GM18858 (cell line): ENCODE measurements around the gene ELMO1.

Experiments
- ATAC-seq: cut with Tn5 transposase; IDR thresholded peaks from one replicate; pipeline ENCODE4 v1.9.1; 2021; ENCODE audit not compliant: unreplicated experiment

Gene ELMO1

GRCh38 chr7:37108615-37109014 lies 340.0 kb downstream of the ELMO1 start:
- no peak for ATAC-seq

DNA sequence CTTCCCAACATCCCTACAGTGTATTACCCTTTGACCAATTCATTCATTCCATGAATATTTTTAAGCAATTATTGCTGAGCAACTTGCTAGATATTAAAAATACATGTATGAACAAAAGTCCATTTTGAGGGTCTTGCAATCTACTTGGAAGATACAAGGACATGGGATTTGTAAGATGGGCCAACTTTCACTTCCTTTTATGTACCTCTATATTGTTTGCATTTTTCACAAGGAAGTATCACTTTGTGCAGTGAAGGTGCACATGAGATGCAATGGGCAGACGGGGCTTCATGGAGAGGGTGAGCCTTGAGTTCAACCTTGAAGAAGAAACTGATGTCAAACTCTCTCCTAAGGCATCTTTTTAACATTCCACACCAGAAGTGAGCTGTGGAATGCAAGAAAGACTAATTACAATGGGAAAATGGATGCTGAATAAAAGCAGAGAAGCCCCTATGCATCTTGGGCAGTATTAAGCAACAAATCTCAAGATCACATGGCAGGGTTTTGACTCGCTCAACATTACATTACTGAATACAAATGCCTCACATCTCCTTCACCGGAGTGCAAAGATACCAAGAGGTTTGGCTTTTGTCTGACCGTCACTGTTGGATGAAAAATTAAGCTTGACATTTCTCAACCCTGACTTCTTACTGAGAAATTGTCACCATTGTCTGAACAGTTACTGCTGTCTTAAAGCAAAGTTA lies 341.5 kb downstream of the ELMO1 start:
- peak; percentile 45 for ATAC-seq

DNA sequence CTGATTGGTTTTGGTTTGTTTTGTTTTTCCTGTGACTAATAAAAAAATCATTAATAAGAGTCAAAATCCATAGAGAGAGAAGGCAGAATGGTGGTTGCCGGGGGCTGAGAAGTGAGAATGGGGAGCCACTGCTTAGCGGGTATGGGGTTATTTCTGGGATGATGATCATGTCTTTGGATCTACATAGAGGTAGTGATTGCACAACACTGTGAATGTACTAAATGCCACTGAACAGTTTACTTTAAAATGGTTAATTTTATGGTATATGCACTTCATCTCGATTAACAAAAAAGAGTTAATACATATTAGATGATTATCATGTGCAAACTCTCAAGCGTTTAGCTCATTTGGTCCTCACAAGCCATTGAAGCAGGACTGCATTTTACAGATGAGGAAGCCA lies 342.9 kb downstream of the ELMO1 start:
- ATAC-seq = no peak

- no peak for ATAC-seq
Observed at GRCh38 chr7:37104822-37105518, 343.7 kb downstream of the ELMO1 start.

- ATAC-seq = no peak
Observed at GRCh38 chr7:37102518-37103137, 346.0 kb downstream of the ELMO1 start.

- ATAC-seq = peak; percentile 51
Observed at GRCh38 chr7:37100735-37101331, 347.8 kb downstream of the ELMO1 start.

DNA sequence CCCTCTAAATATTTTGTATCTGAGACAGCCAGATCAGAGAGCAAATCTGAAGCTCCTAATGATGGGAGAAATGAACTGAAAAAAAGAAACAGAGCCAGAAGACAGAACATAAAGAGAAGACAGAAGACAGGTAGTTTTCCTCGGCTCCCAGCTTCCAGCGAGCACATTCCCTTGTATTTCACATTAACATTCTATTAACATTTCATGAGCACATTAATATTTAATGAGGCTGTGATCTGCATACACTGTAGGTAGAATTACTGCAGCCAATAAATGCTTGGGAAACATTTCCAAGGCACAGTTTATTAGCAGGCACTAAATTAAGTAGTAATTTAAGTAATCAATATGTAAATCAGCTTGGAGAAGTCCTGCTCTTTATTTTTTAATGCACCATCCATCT lies 349.9 kb downstream of the ELMO1 start:
- no peak for ATAC-seq

- no peak for ATAC-seq
Observed at GRCh38 chr7:37097983-37098382, 350.7 kb downstream of the ELMO1 start.

DNA sequence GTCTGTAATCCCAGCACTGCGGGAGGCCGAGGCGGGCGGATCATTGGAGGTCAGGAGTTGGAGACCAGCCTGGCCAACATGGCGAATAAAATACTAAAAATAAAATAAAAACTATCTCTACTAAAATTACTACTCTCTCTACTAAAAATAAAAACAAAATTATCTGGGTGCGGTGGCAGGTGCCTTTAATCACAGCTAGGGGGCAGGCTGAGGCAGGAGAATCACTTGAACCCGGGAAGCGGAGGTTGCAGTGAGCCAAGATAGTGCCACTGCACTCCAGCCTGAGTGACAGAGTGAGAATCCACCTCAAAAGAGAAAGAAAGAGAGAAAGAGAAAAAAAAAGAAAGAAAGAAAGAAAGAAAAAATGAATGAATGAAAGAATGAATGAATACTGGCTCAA lies 351.4 kb downstream of the ELMO1 start:
- ATAC-seq = no peak

DNA sequence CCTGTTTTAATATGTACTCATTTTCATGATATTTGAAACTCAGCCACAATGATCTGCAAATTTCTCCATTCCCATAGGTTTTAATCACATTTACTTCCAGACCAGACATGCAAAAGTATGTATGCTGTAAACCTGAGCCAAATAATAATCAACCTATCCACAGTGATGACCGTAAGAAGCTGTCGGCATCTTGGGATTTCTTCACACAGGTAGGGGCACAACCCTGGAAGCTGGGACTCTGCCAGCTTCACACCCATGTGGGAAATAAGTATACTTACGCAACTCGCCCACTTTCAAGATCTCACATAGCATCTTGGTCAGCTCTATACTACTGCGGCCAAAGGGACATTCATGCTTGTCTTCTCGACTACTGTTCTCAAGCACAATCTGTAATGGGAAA lies 352.3 kb downstream of the ELMO1 start:
- no peak for ATAC-seq

- no peak for ATAC-seq
Observed at GRCh38 chr7:37095122-37095521, 353.5 kb downstream of the ELMO1 start.

- ATAC-seq = no peak
Observed at GRCh38 chr7:37093257-37093656, 355.4 kb downstream of the ELMO1 start.

GRCh38 chr7:37092548-37092947 lies 356.1 kb downstream of the ELMO1 start:
- no peak for ATAC-seq

DNA sequence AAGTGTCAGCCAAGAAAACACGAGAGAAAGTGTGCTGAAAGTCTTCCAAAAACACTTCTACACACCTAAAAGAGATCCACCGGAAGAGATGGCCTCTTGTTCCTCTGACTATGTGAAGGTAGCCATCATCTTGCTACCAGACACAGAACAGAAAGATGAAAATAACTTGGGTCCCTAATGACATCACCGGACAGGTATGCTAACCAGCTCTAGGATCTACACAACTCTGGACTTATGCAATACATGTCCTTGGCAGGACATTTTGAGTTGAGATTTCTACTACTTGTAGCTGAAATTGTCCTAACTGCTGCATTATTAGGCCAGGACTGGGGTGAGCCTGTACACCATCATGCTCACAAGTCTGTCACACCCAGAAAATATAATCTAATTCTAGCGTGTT lies 358.7 kb downstream of the ELMO1 start:
- ATAC-seq = no peak

DNA sequence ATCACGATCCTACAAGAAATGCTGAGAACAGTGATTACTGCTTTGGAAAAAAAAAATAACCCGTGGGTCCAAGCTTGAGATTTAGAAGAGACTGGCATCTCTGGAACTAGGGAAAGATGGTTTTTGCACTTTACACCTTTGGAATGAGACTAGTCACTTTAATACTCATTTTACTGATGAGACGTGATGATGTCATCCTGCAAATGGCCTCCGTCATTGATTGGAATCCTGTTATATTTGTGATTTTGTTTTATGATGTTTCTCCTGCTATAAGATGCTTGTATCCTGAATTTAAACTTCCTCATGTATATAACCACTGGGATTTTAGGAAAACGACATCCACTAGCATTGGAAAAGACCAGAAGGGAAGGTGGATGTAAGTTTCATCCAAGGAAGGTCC lies 363.1 kb downstream of the ELMO1 start:
- no peak for ATAC-seq

DNA sequence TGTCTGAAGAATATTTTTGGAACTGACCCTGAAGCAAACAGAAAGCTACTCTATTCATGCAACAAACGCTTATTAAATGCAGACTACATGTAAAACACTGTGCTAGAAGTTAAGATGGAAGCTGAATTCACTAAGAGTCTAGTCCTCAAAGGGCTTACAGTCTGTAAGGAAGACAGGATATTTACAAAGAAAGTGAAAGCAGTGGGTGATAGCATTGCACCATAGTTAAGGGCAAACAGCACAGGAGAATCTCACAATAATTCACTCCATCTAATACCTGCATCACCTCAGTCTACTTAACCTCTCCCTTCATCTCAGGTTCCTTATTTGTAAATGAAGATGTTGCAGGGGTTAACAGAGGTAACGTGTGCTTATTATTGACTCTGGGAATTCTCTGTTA lies 364.4 kb downstream of the ELMO1 start:
- no peak for ATAC-seq

DNA sequence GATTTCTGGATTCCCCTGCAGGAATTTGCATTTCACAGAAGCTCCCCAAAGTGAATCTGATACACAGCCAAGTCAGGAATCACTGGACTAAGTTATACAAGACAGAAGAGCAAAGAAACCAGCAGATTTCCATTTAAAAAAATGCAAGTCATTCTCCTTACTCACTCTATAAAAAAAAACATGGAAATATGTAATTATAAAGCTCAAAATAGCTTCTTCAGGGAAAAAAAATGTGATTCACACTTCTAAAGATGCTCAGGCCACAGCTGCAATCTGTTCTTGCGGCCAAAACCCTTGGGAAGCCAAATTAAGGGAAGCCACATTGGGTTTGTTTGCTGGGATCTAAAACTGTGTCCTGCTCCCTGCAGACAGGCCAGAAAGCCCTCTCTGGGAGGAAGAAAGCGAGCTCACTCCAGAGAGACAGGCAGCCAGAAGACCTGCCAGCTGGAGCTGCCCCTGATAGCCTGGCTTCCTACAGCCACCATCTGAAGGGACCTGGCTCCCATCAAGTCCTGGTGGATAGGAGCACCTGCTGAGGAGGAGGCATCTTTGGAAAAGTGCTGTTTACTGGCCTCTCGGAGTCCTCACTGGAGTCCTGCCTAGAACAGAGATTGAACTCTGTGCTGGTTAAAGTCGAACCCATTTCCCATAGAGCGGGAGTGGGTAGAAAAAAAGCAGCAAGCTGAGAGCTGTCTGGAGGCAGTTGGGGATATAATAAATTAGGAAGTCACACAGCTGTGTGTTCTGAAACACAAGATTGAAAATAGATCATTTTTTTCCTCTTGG lies 365.2 kb downstream of the ELMO1 start:
- ATAC-seq = no peak

DNA sequence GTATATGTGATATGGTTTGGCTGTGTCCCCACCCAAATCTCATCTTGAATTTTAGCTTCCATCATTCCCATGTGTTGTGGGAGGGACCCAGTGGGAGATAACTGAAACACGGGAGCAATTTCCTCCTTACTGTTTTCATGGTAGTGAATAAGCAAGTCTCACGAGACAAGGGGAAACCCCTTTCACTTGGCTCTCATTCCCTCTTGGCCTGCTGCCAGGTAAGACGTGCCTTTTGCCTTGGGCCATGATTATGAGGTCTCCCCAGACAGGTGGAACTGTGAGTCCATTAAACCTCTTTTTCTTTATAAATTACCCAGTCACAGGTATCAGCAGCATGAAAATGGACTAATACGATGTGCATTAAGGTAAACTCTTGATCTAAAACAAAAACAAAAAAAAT lies 367.2 kb downstream of the ELMO1 start:
- ATAC-seq = no peak

DNA sequence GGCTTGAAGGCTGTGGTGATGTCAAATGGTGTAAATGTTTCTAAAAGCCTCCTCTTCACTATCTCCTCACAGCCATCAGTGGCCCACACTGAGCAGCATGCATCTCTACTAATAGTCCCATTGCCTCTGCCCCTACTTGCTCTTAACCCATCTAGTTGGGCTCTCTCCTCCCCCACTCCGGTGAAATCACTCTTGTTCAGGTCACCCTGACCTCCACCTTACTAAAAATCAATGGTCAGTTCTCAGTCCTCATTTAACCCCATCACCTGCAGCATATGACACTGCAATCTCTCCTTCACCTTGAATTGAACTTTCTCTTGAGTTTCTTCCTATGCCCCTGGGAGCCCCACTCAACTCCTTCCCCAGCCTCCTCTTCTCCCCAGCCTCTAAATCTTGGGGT lies 369.2 kb downstream of the ELMO1 start:
- no peak for ATAC-seq

DNA sequence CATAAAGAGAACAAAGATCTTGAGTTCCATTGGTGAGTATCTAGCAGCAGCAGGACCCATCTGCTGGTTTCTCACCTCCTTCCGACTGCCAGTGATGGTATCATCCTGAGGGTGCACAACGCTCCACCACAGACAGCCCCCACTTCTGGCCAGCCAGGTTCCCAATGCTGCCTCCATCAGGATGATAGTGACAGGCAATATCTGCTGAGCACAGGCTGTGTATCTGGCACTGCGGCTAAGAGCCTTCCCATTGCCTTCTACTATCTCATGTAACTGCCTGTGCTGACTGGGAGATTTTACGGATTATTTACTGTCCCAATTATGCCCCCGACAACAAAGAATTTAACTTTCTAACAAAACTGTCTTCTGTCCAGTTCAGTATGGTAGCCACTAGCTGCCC lies 372.0 kb downstream of the ELMO1 start:
- ATAC-seq = no peak

DNA sequence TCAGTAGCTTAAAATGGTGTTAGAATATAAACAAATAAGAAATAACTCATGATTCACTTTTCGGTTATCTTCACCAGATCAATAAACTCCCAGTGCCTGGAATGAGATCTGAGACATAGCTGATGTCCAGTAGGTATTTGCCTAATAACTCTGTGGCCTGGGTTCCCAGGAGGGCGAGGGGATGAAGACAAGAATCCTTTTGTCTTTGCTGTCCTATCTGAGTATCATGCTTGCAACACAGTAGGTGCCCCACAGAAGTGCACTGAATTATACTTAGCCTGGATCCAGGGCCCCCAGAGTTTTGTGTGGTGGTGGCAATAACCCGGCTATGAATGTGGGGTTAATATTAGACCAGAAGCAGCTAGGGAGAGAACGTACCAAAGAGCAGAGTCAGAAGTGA lies 374.3 kb downstream of the ELMO1 start:
- no peak for ATAC-seq
